Nephron (organoid): ENCODE results near the gene PTCH1.

Experiments used
- H3K27ac Mint-ChIP-seq, 3 experiments: 2 replicates each; pipeline ENCODE4 v1.8.0; 2020; ENCODE audit warnings: mixed read lengths in 3 of 3, mild to moderate bottlenecking in 2 of 3, moderate library complexity in 1 of 3
- H3K27me3 Mint-ChIP-seq: 2 replicates; pipeline ENCODE4 v1.8.0; 2021; ENCODE audit warnings: low read depth, mild to moderate bottlenecking, moderate library complexity, mixed read lengths
- H3K36me3 Mint-ChIP-seq: 2 replicates; pipeline ENCODE4 v1.8.0; 2020; ENCODE audit warnings: low read depth, mixed read lengths
- H3K4me1 Mint-ChIP-seq: 2 replicates; pipeline ENCODE4 v1.8.0; 2020; ENCODE audit warnings: mixed read lengths
- H3K4me3 Mint-ChIP-seq, 3 experiments: 2 replicates each; pipeline ENCODE4 v1.8.0; 2020; ENCODE audit warnings: mild to moderate bottlenecking in 3 of 3, mixed read lengths in 3 of 3, moderate library complexity in 2 of 3
- H3K9me3 Mint-ChIP-seq: 2 replicates; pipeline ENCODE4 v1.8.0; 2020; ENCODE audit warnings: mixed read lengths
- CTCF ChIP-seq, 3 experiments: fragments of 200-600 bp; sonication (generic); IDR thresholded peaks; one replicate each; pipeline ENCODE4 v1.5.0; 2021; ENCODE audit warnings: antibody characterized with exemption in 3 of 3; ENCODE audit not compliant: unreplicated experiment in 3 of 3

The PTCH1 gene

GRCh38 chr9:95459851-95460517 lies 56.8 kb downstream of the PTCH1 start:
- H3K27ac Mint-ChIP-seq, result peak overlapping the region; percentile 69 to 93 (median 82)
- H3K36me3 Mint-ChIP-seq, result peaks cover 78% of the 10 kb centered on the region
- no peaks in the 10 kb centered on the region for H3K9me3 Mint-ChIP-seq
- H3K4me1 Mint-ChIP-seq, result peaks cover 81% of the 10 kb centered on the region
- TF ChIP-seq CTCF (IDR thresholded peaks at IDR 0.05; ENCODE audit: unreplicated experiment in 3 of 3), result no peak
- peak overlapping the region in 2 of 3 experiments; percentile 5 to 44 for H3K4me3 Mint-ChIP-seq
- H3K27me3 Mint-ChIP-seq, result no peaks in the 10 kb centered on the region

- Mint-ChIP-seq H3K4me3 (peak overlapping the region in 1 of 3 experiments; percentile 26), H3K4me1 (peaks cover 74% of the 10 kb centered on the region), H3K36me3 (peaks cover 80% of the 10 kb centered on the region), H3K27ac (peak overlapping the region; percentile 21 to 93 (median 62)), H3K27me3 (no peaks in the 10 kb centered on the region), H3K9me3 (no peaks in the 10 kb centered on the region)
- TF ChIP-seq CTCF (IDR thresholded peaks at IDR 0.05; ENCODE audit: unreplicated experiment in 3 of 3), result no peak
Measured at GRCh38 chr9:95459178-95459577, 57.6 kb downstream of the PTCH1 start.

- Mint-ChIP-seq H3K27ac (peak overlapping the region; percentile 21 to 93 (median 62)), H3K4me1 (peaks cover 69% of the 10 kb centered on the region), H3K36me3 (peaks cover 83% of the 10 kb centered on the region), H3K27me3 (peaks cover 3% of the 10 kb centered on the region), H3K9me3 (no peaks in the 10 kb centered on the region), H3K4me3 (peak overlapping the region in 2 of 3 experiments; percentile 0 to 4)
- no peak for TF ChIP-seq CTCF (IDR thresholded peaks at IDR 0.05; ENCODE audit: unreplicated experiment in 3 of 3)
Measured at GRCh38 chr9:95458666-95459065, 58.1 kb downstream of the PTCH1 start.

- peak overlapping the region; percentile 30 to 93 (median 46) for H3K27ac Mint-ChIP-seq
- H3K4me3 Mint-ChIP-seq, result no peak overlapping the region
- peaks cover 3% of the 10 kb centered on the region for H3K27me3 Mint-ChIP-seq
- peaks cover 90% of the 10 kb centered on the region for H3K36me3 Mint-ChIP-seq
- H3K9me3 Mint-ChIP-seq, result no peaks in the 10 kb centered on the region
- H3K4me1 Mint-ChIP-seq, result peaks cover 60% of the 10 kb centered on the region
- TF ChIP-seq CTCF (IDR thresholded peaks at IDR 0.05; ENCODE audit: unreplicated experiment in 3 of 3), result no peak
Measured at GRCh38 chr9:95457769-95458168, 59.0 kb downstream of the PTCH1 start.

- Mint-ChIP-seq H3K36me3 (peaks cover 96% of the 10 kb centered on the region), H3K9me3 (no peaks in the 10 kb centered on the region), H3K27me3 (peaks cover 3% of the 10 kb centered on the region), H3K27ac (no peak overlapping the region), H3K4me3 (no peak overlapping the region), H3K4me1 (peaks cover 40% of the 10 kb centered on the region)
- no peak for TF ChIP-seq CTCF (IDR thresholded peaks at IDR 0.05; ENCODE audit: unreplicated experiment in 3 of 3)
Measured at GRCh38 chr9:95455714-95456113, 61.1 kb downstream of the PTCH1 start.

GRCh38 chr9:95452176-95452575 lies 64.6 kb downstream of the PTCH1 start:
- Mint-ChIP-seq H3K27ac (no peak overlapping the region), H3K9me3 (no peaks in the 10 kb centered on the region), H3K4me3 (no peak overlapping the region), H3K36me3 (peaks cover 96% of the 10 kb centered on the region), H3K27me3 (peaks cover 3% of the 10 kb centered on the region), H3K4me1 (peaks cover 12% of the 10 kb centered on the region)
- no peak for TF ChIP-seq CTCF (IDR thresholded peaks at IDR 0.05; ENCODE audit: unreplicated experiment in 3 of 3)
